ENCODE data around the gene NPHS1.

GRCh38 chr19:35842666-35843272 lies 9.5 kb downstream of the NPHS1 start:
- TF ChIP-seq CTCF (IDR thresholded peaks at IDR 0.05; ENCODE audit: low read length) (no peak), EZH2 (IDR thresholded peaks at IDR 0.05; ENCODE audit: borderline replicate concordance, low read length) (no peak)
